Astrocyte of the cerebellum (primary cell): ENCODE measurements around the gene KCNA10.

Experiments
- DNase-seq: peaks from one replicate; pipeline ENCODE4 v3.0.0-alpha.2; 2011; ENCODE audit warnings: low read depth
- H3K4me3 ChIP-seq: 2 replicates; pipeline ENCODE4 v1.5.1; 2011; ENCODE audit warnings: mild to moderate bottlenecking, low read depth, low read length, moderate library complexity
- CTCF ChIP-seq: IDR thresholded peaks from 2 replicates; pipeline ENCODE4 v1.5.1; 2012; ENCODE audit warnings: low read length, low read depth, moderate library complexity, mild to moderate bottlenecking; ENCODE audit errors: missing control alignments
- in situ Hi-C: cut with HindIII; loops from 2 replicates; pipeline ENCODE4 v1.10.0; 2017; ENCODE audit warnings: low sequenced_read_pairs

The KCNA10 gene

DNA sequence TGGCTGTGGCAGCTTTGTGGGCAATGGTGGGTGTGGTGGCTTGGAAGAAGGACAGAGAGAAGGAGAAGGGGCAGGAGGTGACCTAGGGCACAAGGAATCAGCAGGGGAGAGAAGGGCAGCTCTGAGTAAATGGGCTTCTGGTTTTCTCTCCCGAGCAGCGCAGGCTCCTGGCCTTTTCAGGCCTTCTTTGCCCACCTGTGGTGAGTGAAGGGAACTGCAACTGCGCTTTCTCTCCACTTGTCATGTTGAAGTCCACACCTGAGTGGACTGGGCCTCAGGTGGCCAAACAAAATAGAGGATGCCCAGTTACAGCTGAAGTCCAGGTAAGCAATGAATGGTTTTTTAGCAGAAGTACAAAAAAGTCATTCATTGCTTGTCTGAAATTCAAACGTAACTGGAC, 29.4 kb upstream of the KCNA10 start:
- no peak overlapping the region for H3K4me3 ChIP-seq
- TF ChIP-seq CTCF = peak; percentile 45
- in situ Hi-C loops = no loop called here
- DNase-seq = no peak

DNA sequence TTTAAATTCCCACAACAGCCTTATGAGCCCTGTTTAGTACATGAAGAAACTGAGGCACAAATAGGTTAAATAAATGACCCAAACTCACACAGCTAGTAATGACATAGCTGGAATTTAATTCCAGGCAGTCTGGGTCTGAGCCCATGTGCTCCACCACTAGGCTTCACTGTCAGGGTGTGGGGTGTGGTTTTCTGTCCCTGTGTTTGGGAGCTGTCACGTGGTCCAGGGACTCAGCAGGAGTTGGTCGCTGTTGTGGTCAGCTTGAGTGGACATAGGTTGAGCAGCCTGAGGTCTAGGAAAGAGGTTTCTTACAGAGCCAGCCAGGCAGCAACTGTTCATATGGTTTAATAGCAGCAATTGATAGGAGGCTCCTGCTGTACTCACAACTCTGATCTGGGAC, 28.0 kb upstream of the KCNA10 start:
- no peak for DNase-seq
- no peak overlapping the region for H3K4me3 ChIP-seq
- in situ Hi-C loops = no loop called here
- no peak for TF ChIP-seq CTCF

GRCh38 chr1:110545492-110545891, 26.5 kb upstream of the KCNA10 start:
- in situ Hi-C loops = no loop called here
- no peak for TF ChIP-seq CTCF
- no peak overlapping the region for H3K4me3 ChIP-seq
- DNase-seq = no peak

DNA sequence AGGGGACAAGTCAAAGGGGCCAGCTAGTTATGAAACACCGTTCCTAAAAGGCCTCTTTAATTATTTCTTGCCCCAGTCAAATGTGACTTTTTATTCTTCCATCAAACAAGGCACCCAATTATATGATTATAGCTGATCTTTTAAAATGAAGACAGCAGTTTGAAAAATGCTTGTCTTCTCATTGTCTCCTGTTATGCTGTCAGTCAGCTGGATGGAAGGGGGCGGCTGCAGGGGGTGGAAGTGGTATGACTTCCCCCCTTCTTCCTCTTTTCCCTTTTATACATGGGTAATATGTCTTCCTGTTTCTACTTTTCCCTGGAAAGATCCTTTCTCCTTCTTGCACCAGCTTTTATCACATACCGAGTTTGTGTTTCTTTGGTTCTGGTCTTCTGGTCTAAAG, 25.8 kb upstream of the KCNA10 start:
- in situ Hi-C loops = no loop called here
- no peak overlapping the region for H3K4me3 ChIP-seq
- TF ChIP-seq CTCF = no peak
- DNase-seq = no peak

- peak; percentile 15 for DNase-seq
- no peak for TF ChIP-seq CTCF
- H3K4me3 ChIP-seq = no peak overlapping the region
- in situ Hi-C loops = no loop called here
Measured at GRCh38 chr1:110542725-110543124, 23.8 kb upstream of the KCNA10 start.

DNA sequence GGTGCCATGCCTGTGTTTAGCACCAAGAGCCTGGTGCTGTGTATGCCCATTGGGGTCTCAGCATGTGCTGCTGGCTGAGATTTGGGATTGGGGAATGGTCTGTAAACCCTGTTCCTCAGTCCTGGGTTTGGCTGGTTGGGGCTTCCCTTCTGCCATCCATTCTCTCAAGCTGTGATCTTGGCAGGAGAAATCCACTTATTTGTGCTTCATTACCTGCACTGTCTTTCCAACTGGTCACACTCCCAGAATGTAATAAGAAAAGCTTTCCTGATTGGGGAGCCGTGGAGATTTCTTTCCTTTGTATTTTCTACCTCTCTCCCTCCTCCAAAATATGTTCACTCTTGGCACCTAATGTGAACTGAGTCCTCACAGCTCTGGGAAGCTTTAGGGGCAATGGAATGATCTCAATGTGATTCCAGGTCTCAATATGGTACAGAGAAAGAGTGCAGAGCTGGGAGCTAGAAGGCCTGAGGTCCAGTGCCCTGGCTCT, 23.0 kb upstream of the KCNA10 start:
- no peak overlapping the region for H3K4me3 ChIP-seq
- no peak for TF ChIP-seq CTCF
- in situ Hi-C loops = no loop called here
- no peak for DNase-seq
